Endodermal cell (in vitro differentiated cells): ENCODE data around the gene WNK1. TPM values are rescaled to one million over a fixed set of nuclear protein-coding genes. Genes with fewer than 3 reads are reported as not detected.

Experiments used
- DNase-seq: peaks from one replicate; pipeline ENCODE4 v3.0.0-alpha.2; 2017
- H3K27ac ChIP-seq: 2 replicates; pipeline ENCODE4 v1.5.1; 2013; ENCODE audit warnings: mild to moderate bottlenecking, low read depth, low read length, moderate library complexity
- H3K27me3 ChIP-seq: 2 replicates; pipeline ENCODE4 v1.6.1; 2013; ENCODE audit warnings: mild to moderate bottlenecking, low read length, moderate library complexity; ENCODE audit not compliant: insufficient read depth, control insufficient read depth, poor library complexity, severe bottlenecking
- H3K36me3 ChIP-seq: 2 replicates; pipeline ENCODE4 v1.7.0; 2013; ENCODE audit warnings: mild to moderate bottlenecking, low read length, moderate library complexity; ENCODE audit not compliant: control insufficient read depth, insufficient read depth
- H3K4me1 ChIP-seq: one replicate; pipeline ENCODE4 v1.7.0; 2013; ENCODE audit warnings: low read length; ENCODE audit not compliant: control insufficient read depth, insufficient read depth
- H3K4me3 ChIP-seq: 2 replicates; pipeline ENCODE4 v1.5.1; 2013; ENCODE audit warnings: mild to moderate bottlenecking, low read length, moderate library complexity
- H3K9ac ChIP-seq: 2 replicates; pipeline ENCODE4 v1.6.1; 2013; ENCODE audit warnings: mild to moderate bottlenecking, low read length, moderate library complexity; ENCODE audit not compliant: poor library complexity, severe bottlenecking; ENCODE audit errors: extremely low read depth
- H3K9me3 ChIP-seq: 2 replicates; pipeline ENCODE4 v1.6.1; 2013; ENCODE audit warnings: mild to moderate bottlenecking, low read length, moderate library complexity; ENCODE audit not compliant: control insufficient read depth
- H3K27ac Mint-ChIP-seq: 2 replicates; pipeline ENCODE4 v1.8.0; 2020; ENCODE audit warnings: mixed read lengths
- H3K27me3 Mint-ChIP-seq: 2 replicates; pipeline ENCODE4 v1.8.0; 2021; ENCODE audit warnings: mild to moderate bottlenecking, mixed read lengths; ENCODE audit not compliant: insufficient read depth
- H3K36me3 Mint-ChIP-seq: 2 replicates; pipeline ENCODE4 v1.8.0; 2020; ENCODE audit warnings: low read depth, mixed read lengths
- H3K4me1 Mint-ChIP-seq: 2 replicates; pipeline ENCODE4 v1.8.0; 2020; ENCODE audit warnings: mixed read lengths
- H3K4me3 Mint-ChIP-seq: 2 replicates; pipeline ENCODE4 v1.8.0; 2020; ENCODE audit warnings: mild to moderate bottlenecking, moderate library complexity, mixed read lengths
- H3K9me3 Mint-ChIP-seq: 2 replicates; pipeline ENCODE4 v1.8.0; 2020; ENCODE audit warnings: mild to moderate bottlenecking, mixed read lengths
- WGBS, 2 experiments: methylation state at CpG; one replicate each; pipeline versions ENCODE4 v1.1.5 to v1.1.7; 2013; ENCODE audit warnings: missing lambda C conversion rate in 2 of 2, mixed read lengths in 1 of 2; ENCODE audit not compliant: insufficient coverage in 1 of 2, insufficient read length in 1 of 2; 5-methylcytosine and 5-hydroxymethylcytosine counted together
- total RNA-seq, 2 donors: library from RNA; stranded (reverse); fragmentation: NEBNext Ultra II Directional in 1 of 2; extraction: Animal tissue kit (Norgen Biotek cat#: 25700) in 1 of 2; gene quantifications; 2 replicates in 1 of 2; 3 replicates in 1 of 2; pipeline ENCODE4 v1.2.1, GENCODE V29; 2021
- TF ChIP-seq, protein P1 (sequence below): fragments of 200-600 bp; sonication (generic); conservative IDR thresholded peaks from 2 replicates; pipeline ENCODE4 v1.5.0; 2021; ENCODE audit warnings: antibody characterized with exemption, mild to moderate bottlenecking

WNK1 gene
- total RNA-seq, 2 donors from 2014 or later, result 199 to 412 TPM

DNA sequence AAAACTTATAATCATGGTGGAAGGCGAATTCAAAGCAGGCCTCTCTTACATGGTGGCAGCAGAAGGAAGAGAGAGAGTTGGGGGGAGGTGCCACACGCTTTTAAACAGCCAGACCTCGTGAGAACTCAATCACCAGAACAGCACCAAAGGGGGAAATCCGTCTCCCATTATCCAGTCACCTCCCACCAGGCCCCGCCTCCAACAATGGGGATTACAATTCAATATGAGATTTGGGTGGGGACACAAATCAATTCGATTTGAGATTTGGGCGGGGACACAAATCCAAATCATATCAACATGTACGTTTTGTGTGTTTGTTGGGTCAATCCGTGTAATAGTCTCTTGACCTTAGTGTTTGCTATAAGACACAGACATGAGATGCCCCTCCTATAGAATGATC, 21.8 kb upstream of the WNK1 start:
- TF ChIP-seq, protein P1, sequence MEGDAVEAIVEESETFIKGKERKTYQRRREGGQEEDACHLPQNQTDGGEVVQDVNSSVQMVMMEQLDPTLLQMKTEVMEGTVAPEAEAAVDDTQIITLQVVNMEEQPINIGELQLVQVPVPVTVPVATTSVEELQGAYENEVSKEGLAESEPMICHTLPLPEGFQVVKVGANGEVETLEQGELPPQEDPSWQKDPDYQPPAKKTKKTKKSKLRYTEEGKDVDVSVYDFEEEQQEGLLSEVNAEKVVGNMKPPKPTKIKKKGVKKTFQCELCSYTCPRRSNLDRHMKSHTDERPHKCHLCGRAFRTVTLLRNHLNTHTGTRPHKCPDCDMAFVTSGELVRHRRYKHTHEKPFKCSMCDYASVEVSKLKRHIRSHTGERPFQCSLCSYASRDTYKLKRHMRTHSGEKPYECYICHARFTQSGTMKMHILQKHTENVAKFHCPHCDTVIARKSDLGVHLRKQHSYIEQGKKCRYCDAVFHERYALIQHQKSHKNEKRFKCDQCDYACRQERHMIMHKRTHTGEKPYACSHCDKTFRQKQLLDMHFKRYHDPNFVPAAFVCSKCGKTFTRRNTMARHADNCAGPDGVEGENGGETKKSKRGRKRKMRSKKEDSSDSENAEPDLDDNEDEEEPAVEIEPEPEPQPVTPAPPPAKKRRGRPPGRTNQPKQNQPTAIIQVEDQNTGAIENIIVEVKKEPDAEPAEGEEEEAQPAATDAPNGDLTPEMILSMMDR, result no peak
- WGBS, 2 experiments, result 91 to 100% methylated on average over 2 to 7 of the region's 9 CpGs
- H3K4me3 ChIP-seq, result no peak overlapping the region

DNA sequence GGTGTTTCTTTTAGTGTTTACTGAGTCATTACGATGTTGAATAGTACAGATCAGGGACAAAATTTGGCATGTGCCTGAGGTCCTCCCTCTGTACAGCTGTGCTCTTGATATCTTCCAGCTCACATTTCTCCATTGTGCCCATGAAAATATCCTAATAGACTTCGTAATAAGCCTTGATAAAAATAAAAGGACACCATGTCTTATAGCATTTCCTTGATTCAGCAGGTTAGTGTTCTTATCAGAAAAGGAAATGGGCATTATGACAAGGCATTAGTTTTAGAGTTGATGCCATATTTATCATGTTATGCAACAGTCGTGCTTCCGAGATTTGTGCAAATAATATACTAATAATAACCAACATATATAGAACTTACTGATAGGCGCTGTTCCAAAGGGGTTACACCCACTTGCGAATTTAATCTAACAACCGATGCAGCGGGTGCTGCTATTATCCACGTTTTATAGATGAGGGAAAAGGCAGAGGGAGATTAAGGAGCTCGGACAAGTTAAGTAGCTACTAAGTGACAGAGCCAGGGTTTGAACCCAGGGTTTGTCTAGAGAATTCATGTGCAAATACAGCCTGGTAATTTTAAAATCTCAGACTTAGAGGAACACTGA, 15.1 kb upstream of the WNK1 start:
- no peak overlapping the region for H3K4me3 ChIP-seq
- Mint-ChIP-seq H3K27ac (no peak overlapping the region), H3K9me3 (peaks cover 14% of the 10 kb centered on the region), H3K4me1 (peaks cover 22% of the 10 kb centered on the region), H3K36me3 (no peaks in the 10 kb centered on the region), H3K27me3 (no peaks in the 10 kb centered on the region), H3K4me3 (no peak overlapping the region)
- H3K4me1 ChIP-seq, result peaks cover 3% of the 10 kb centered on the region
- WGBS, 2 experiments, result 93 to 94% methylated on average over 6 to 10 of the region's 10 CpGs
- no peaks in the 10 kb centered on the region for H3K36me3 ChIP-seq
- no peak overlapping the region for H3K27ac ChIP-seq
- no peak for DNase-seq
- peaks cover 6% of the 10 kb centered on the region for H3K9me3 ChIP-seq
- H3K9ac ChIP-seq, result no peak overlapping the region
- TF ChIP-seq, protein P1, result no peak
- H3K27me3 ChIP-seq, result no peaks in the 10 kb centered on the region

More for the DNA sequence above, 21.8 kb upstream of the WNK1 start:
- Mint-ChIP-seq H3K4me1 (peaks cover 7% of the 10 kb centered on the region), H3K4me3 (no peak overlapping the region), H3K9me3 (peaks cover 17% of the 10 kb centered on the region), H3K27ac (no peak overlapping the region), H3K36me3 (no peaks in the 10 kb centered on the region), H3K27me3 (no peaks in the 10 kb centered on the region)
- Histone ChIP-seq H3K27ac (no peak overlapping the region), H3K9ac (no peak overlapping the region), H3K27me3 (no peaks in the 10 kb centered on the region), H3K4me1 (no peaks in the 10 kb centered on the region), H3K9me3 (peaks cover 6% of the 10 kb centered on the region), H3K36me3 (no peaks in the 10 kb centered on the region)
- DNase-seq, result no peak

DNA sequence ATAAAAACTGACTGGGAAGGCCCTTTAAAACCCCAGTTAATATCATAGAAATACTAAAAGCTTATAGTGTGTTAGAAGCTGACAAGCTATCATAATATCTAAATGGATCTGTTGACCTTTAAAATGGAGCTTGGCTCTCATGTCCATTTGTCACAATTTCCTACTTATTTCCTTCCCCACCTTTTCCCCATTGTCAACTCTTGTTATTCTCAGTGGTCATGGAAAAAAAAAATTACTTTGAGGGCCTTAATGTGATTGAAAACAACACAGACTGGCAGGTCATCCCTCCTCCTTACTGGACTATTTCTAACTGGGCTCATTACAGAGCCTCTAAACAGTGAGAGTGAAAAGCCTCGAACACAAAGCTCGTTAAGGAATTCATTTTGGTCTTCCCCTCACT, 13.7 kb upstream of the WNK1 start:
- no peak overlapping the region for H3K4me3 ChIP-seq
- 75% methylated on average over 2 of the region's 2 CpGs; no CpG with 5 or more reads in 1 of the 2 experiments for WGBS, 2 experiments
- H3K4me1 ChIP-seq, result peaks cover 3% of the 10 kb centered on the region
- no peaks in the 10 kb centered on the region for H3K36me3 Mint-ChIP-seq
- no peak overlapping the region for H3K27ac ChIP-seq
- H3K4me3 Mint-ChIP-seq, result no peak overlapping the region
- TF ChIP-seq, protein P1, result no peak
- no peaks in the 10 kb centered on the region for H3K27me3 ChIP-seq
- H3K9me3 ChIP-seq, result peaks cover 6% of the 10 kb centered on the region
- DNase-seq, result no peak
- H3K9ac ChIP-seq, result no peak overlapping the region
- peaks cover 22% of the 10 kb centered on the region for H3K4me1 Mint-ChIP-seq
- H3K36me3 ChIP-seq, result no peaks in the 10 kb centered on the region
- no peaks in the 10 kb centered on the region for H3K27me3 Mint-ChIP-seq
- peaks cover 14% of the 10 kb centered on the region for H3K9me3 Mint-ChIP-seq
- H3K27ac Mint-ChIP-seq, result no peak overlapping the region
